ENCODE data around the gene COA5. TPM values are rescaled to one million over a fixed set of nuclear protein-coding genes. Genes with fewer than 3 reads are reported as not detected.

Gene COA5
- total and polyA plus RNA-seq, 3 donors from 2014 or later = 40.5 to 65.9 (median 47.7) TPM

GRCh38 chr2:98623657-98624056 lies 15.3 kb upstream of the COA5 start:
- Histone ChIP-seq H3K36me3 (ENCODE audit: low read depth, missing control alignments) (no peaks in the 10 kb centered on the region), H3K4me3 (no peak overlapping the region), H3K4me1 (no peaks in the 10 kb centered on the region), H3K9me3 (no peaks in the 10 kb centered on the region), H3K27ac (no peak overlapping the region), H3K27me3 (no peaks in the 10 kb centered on the region)
- intact Hi-C loops (cut with DNase I; ENCODE audit: low total_unique reads) = no loop called here
- no peak for TF ChIP-seq CTCF (IDR thresholded peaks at IDR 0.05)
- no peak for TF ChIP-seq POLR2A (IDR thresholded peaks at IDR 0.05)
- DNase-seq = no peak
- WGBS, 2 donors = 64 to 65% methylated on average over 5 of the region's 5 CpGs

- DNase-seq = no peak
- no peaks in the 10 kb centered on the region for H3K36me3 ChIP-seq (ENCODE audit: low read depth, missing control alignments)
- H3K4me1 ChIP-seq = no peaks in the 10 kb centered on the region
- H3K4me3 ChIP-seq = no peak overlapping the region
- 63 to 65% methylated on average over 5 of the region's 5 CpGs for WGBS, 2 donors
- no peaks in the 10 kb centered on the region for H3K9me3 ChIP-seq
- no peak overlapping the region for H3K27ac ChIP-seq
- TF ChIP-seq CTCF (IDR thresholded peaks at IDR 0.05) = no peak
- TF ChIP-seq POLR2A (IDR thresholded peaks at IDR 0.05) = no peak
- intact Hi-C loops (cut with DNase I; ENCODE audit: low total_unique reads) = no loop called here
- H3K27me3 ChIP-seq = no peaks in the 10 kb centered on the region
Observed at GRCh38 chr2:98617149-98617548, 8.8 kb upstream of the COA5 start.

GRCh38 chr2:98615481-98615880 lies 7.2 kb upstream of the COA5 start:
- intact Hi-C loops (cut with DNase I; ENCODE audit: low total_unique reads) = no loop called here
- Histone ChIP-seq H3K27me3 (no peaks in the 10 kb centered on the region), H3K9me3 (no peaks in the 10 kb centered on the region), H3K4me3 (no peak overlapping the region), H3K36me3 (ENCODE audit: low read depth, missing control alignments) (no peaks in the 10 kb centered on the region), H3K27ac (no peak overlapping the region), H3K4me1 (peaks cover 3% of the 10 kb centered on the region)
- TF ChIP-seq POLR2A (IDR thresholded peaks at IDR 0.05) (no peak), CTCF (IDR thresholded peaks at IDR 0.05) (no peak)
- WGBS, 2 donors = 85 to 92% methylated on average over 5 of the region's 5 CpGs
- no peak for DNase-seq

GRCh38 chr2:98614024-98614739 lies 5.9 kb upstream of the COA5 start:
- TF ChIP-seq CTCF (IDR thresholded peaks at IDR 0.05) = no peak
- no peak for TF ChIP-seq POLR2A (IDR thresholded peaks at IDR 0.05)
- WGBS, 2 donors = 90 to 94% methylated on average over 9 of the region's 9 CpGs
- Histone ChIP-seq H3K4me3 (no peak overlapping the region), H3K4me1 (peaks cover 13% of the 10 kb centered on the region), H3K27me3 (no peaks in the 10 kb centered on the region), H3K9me3 (no peaks in the 10 kb centered on the region), H3K27ac (no peak overlapping the region), H3K36me3 (ENCODE audit: low read depth, missing control alignments) (no peaks in the 10 kb centered on the region)
- intact Hi-C loops (cut with DNase I; ENCODE audit: low total_unique reads) = no loop called here
- DNase-seq = no peak
